Hepatocyte (in vitro differentiated cells): ENCODE measurements around the gene FARP2. TPM values are rescaled to one million over a fixed set of nuclear protein-coding genes. Genes with fewer than 3 reads are reported as not detected.

Experiments
- DNase-seq: peaks from one replicate; pipeline ENCODE4 v3.0.0-alpha.2; 2016; ENCODE audit warnings: low spot score
- H2AFZ ChIP-seq: fragments of 200-600 bp; sonication (generic); 2 replicates; pipeline ENCODE4 v1.6.0; 2016; ENCODE audit warnings: antibody characterized with exemption, mild to moderate bottlenecking
- H3K27ac ChIP-seq: fragments of 200-600 bp; sonication (generic); 2 replicates; pipeline ENCODE4 v1.5.1; 2016; ENCODE audit warnings: mild to moderate bottlenecking
- H3K27me3 ChIP-seq: fragments of 200-600 bp; sonication (generic); 2 replicates; pipeline ENCODE4 v1.6.1; 2016
- H3K36me3 ChIP-seq: fragments of 200-600 bp; sonication (generic); replicated peaks from 2 replicates; pipeline ENCODE4 v1.5.1; 2016; ENCODE audit warnings: low read depth; ENCODE audit not compliant: insufficient read depth
- H3K4me1 ChIP-seq: fragments of 200-600 bp; sonication (generic); 2 replicates; pipeline ENCODE4 v1.5.1; 2016; ENCODE audit warnings: mild to moderate bottlenecking, moderate library complexity; ENCODE audit not compliant: insufficient read depth
- H3K4me2 ChIP-seq: fragments of 200-600 bp; sonication (generic); 2 replicates; pipeline ENCODE4 v1.6.0; 2016
- H3K4me3 ChIP-seq: fragments of 200-600 bp; sonication (generic); 2 replicates; pipeline ENCODE4 v1.5.1; 2016; ENCODE audit warnings: mild to moderate bottlenecking
- H3K79me2 ChIP-seq: fragments of 200-600 bp; sonication (generic); 2 replicates; pipeline ENCODE4 v1.6.0; 2017; ENCODE audit warnings: mild to moderate bottlenecking
- H3K9me2 ChIP-seq: fragments of 200-600 bp; sonication (generic); replicated peaks from 2 replicates; pipeline ENCODE4 v1.6.0; 2017; ENCODE audit warnings: mild to moderate bottlenecking; ENCODE audit not compliant: insufficient read depth
- H3K9me3 ChIP-seq: fragments of 200-600 bp; sonication (generic); 2 replicates; pipeline ENCODE4 v1.5.1; 2016; ENCODE audit warnings: low read depth, mild to moderate bottlenecking
- H4K20me1 ChIP-seq: fragments of 200-600 bp; sonication (generic); 2 replicates; pipeline ENCODE4 v1.6.0; 2016; ENCODE audit warnings: mild to moderate bottlenecking; ENCODE audit not compliant: insufficient read depth, poor library complexity, severe bottlenecking
- EZH2 ChIP-seq: fragments of 200-600 bp; sonication (generic); IDR thresholded peaks from 2 replicates; pipeline ENCODE4 v1.6.1; 2016; ENCODE audit warnings: antibody characterized with exemption, mild to moderate bottlenecking, borderline replicate concordance
- EZH2phosphoT487 ChIP-seq: fragments of 200-600 bp; sonication (generic); IDR thresholded peaks from one replicate; pipeline ENCODE4 v1.6.1; 2018; ENCODE audit warnings: antibody characterized with exemption, mild to moderate bottlenecking, low read depth, moderate library complexity; ENCODE audit not compliant: unreplicated experiment, severe bottlenecking
- WGBS: methylation state at CpG from one replicate; pipeline ENCODE4 v1.1.6; 2016; ENCODE audit warnings: low lambda C conversion rate; ENCODE audit errors: missing lambda C conversion rate; 5-methylcytosine and 5-hydroxymethylcytosine counted together
- polyA plus RNA-seq: library from polyadenylated mRNA; unstranded; fragments of >200 nt; fragmentation: Nextera tagmentation; extraction: Ambion mirVana; gene quantifications from 2 replicates; pipeline ENCODE4 v1.2.1, GENCODE V29; 2016
- total RNA-seq: library from RNA; depleted of rRNA; stranded (reverse); fragments of >200 nt; gene quantifications from 2 replicates; pipeline ENCODE4 v1.2.3, GENCODE V29; 2014
- TF ChIP-seq, protein P1 (sequence below): fragments of 200-600 bp; sonication (generic); IDR thresholded peaks from 2 replicates; pipeline ENCODE4 v1.5.1; 2016; ENCODE audit warnings: antibody characterized with exemption, mild to moderate bottlenecking; ENCODE audit not compliant: poor library complexity

The FARP2 gene
- total and polyA plus RNA-seq, 2 experiments from 2014 or later = 29.1 to 29.6 TPM

- 94% methylated on average over 3 of the region's 3 CpGs for WGBS
- Histone ChIP-seq H3K79me2 (no peaks in the 10 kb centered on the region), H3K4me1 (no peaks in the 10 kb centered on the region), H3K9me3 (peaks cover 12% of the 10 kb centered on the region), H2AFZ (no peak overlapping the region), H3K4me2 (no peak overlapping the region), H3K27me3 (no peaks in the 10 kb centered on the region), H3K9me2 (no peaks in the 10 kb centered on the region), H3K27ac (no peak overlapping the region), H4K20me1 (no peaks in the 10 kb centered on the region), H3K36me3 (peaks cover 6% of the 10 kb centered on the region), H3K4me3 (no peak overlapping the region)
- TF ChIP-seq EZH2phosphoT487 (no peak), EZH2 (no peak)
- TF ChIP-seq, protein P1, sequence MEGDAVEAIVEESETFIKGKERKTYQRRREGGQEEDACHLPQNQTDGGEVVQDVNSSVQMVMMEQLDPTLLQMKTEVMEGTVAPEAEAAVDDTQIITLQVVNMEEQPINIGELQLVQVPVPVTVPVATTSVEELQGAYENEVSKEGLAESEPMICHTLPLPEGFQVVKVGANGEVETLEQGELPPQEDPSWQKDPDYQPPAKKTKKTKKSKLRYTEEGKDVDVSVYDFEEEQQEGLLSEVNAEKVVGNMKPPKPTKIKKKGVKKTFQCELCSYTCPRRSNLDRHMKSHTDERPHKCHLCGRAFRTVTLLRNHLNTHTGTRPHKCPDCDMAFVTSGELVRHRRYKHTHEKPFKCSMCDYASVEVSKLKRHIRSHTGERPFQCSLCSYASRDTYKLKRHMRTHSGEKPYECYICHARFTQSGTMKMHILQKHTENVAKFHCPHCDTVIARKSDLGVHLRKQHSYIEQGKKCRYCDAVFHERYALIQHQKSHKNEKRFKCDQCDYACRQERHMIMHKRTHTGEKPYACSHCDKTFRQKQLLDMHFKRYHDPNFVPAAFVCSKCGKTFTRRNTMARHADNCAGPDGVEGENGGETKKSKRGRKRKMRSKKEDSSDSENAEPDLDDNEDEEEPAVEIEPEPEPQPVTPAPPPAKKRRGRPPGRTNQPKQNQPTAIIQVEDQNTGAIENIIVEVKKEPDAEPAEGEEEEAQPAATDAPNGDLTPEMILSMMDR = no peak
- DNase-seq = no peak
Observed at GRCh38 chr2:241425368-241425767, 69.3 kb downstream of the FARP2 start.

DNA sequence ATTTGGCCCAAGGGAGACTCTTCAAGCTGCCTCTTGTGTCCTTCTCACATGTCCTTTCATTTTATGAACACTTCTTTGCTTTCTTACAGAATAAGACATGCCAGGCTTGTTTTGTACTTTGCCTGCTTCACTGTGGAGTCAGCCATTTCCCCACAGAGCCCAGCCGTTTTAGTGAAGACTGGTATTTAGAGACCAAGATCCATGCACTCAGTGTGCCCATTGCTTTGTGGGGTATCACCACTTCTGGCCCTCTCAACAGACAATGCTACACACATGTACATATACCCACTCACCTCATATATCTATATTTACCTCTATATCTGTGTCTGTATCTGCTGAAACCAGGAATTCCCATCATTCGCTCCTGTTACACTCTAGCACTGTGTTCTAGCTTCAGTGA, 74.1 kb downstream of the FARP2 start:
- no peaks in the 10 kb centered on the region for H3K9me2 ChIP-seq
- no peaks in the 10 kb centered on the region for H3K27me3 ChIP-seq
- H3K4me2 ChIP-seq = no peak overlapping the region
- H3K36me3 ChIP-seq = peaks cover 3% of the 10 kb centered on the region
- H4K20me1 ChIP-seq = no peaks in the 10 kb centered on the region
- H3K27ac ChIP-seq = no peak overlapping the region
- H3K4me3 ChIP-seq = no peak overlapping the region
- H3K79me2 ChIP-seq = no peaks in the 10 kb centered on the region
- no peak for DNase-seq
- H3K4me1 ChIP-seq = no peaks in the 10 kb centered on the region
- 96% methylated on average over 2 of the region's 2 CpGs for WGBS
- no peak overlapping the region for H2AFZ ChIP-seq
- H3K9me3 ChIP-seq = no peaks in the 10 kb centered on the region
- TF ChIP-seq EZH2 (no peak), EZH2phosphoT487 (no peak)
- TF ChIP-seq, protein P1 = no peak

DNA sequence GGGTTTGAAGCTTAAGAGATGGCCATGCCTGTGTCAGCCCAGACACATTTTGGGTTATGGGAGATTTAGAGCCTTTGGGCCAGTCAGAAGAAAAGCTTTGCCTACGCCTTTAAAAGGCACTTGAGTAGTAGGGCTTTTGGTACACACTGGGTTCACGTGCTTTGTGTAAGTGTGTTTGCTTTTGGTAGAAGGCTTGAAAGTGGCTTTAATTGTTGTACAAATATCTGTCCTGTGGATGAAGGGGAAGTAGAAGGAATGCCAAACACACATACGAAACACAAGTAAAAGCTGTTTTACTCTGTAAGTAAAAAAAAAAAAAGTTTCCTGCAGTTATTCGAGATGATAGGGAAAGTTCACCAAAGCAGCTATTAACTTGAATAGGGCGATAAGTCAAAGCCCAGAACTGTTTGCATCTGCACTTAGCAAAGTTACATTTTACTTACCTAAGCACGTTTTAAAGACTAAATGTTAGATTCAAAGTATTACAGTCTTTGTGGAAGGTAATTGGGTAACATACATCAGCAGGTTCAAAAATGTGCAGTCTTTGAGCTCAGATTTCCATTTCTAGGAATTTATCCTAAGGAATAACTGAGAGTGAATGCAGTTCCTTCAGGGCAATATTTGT, 76.9 kb downstream of the FARP2 start:
- 65% methylated on average over 6 of the region's 6 CpGs for WGBS
- no peaks in the 10 kb centered on the region for H3K27me3 ChIP-seq
- TF ChIP-seq, protein P1 = no peak
- TF ChIP-seq EZH2phosphoT487 (no peak), EZH2 (no peak)
- H3K9me2 ChIP-seq = no peaks in the 10 kb centered on the region
- no peaks in the 10 kb centered on the region for H3K4me1 ChIP-seq
- no peaks in the 10 kb centered on the region for H3K9me3 ChIP-seq
- no peak overlapping the region for H3K4me3 ChIP-seq
- H3K36me3 ChIP-seq = peaks cover 3% of the 10 kb centered on the region
- H3K27ac ChIP-seq = no peak overlapping the region
- no peak overlapping the region for H2AFZ ChIP-seq
- DNase-seq = no peak
- H3K4me2 ChIP-seq = no peak overlapping the region
- no peaks in the 10 kb centered on the region for H3K79me2 ChIP-seq
- H4K20me1 ChIP-seq = no peaks in the 10 kb centered on the region
